HG03571 (cell line): ENCODE data around the gene ASAP3.

Experiments
- ATAC-seq: cut with Tn5 transposase; IDR thresholded peaks from one replicate; pipeline ENCODE4 v1.9.1; 2021; ENCODE audit not compliant: unreplicated experiment

The ASAP3 gene

GRCh38 chr1:23450894-23451293 is 33.1 kb downstream of the ASAP3 start:
- no peak for ATAC-seq

- ATAC-seq: no peak
Observed at GRCh38 chr1:23449958-23450357, 34.0 kb downstream of the ASAP3 start.

- ATAC-seq: no peak
Observed at GRCh38 chr1:23449306-23449705, 34.7 kb downstream of the ASAP3 start.

GRCh38 chr1:23448846-23449245 is 35.1 kb downstream of the ASAP3 start:
- no peak for ATAC-seq

GRCh38 chr1:23446661-23447310 is 37.2 kb downstream of the ASAP3 start:
- ATAC-seq: no peak

GRCh38 chr1:23444596-23445390 is 39.2 kb downstream of the ASAP3 start:
- no peak for ATAC-seq

- no peak for ATAC-seq
Observed at GRCh38 chr1:23444104-23444533, 39.9 kb downstream of the ASAP3 start.

- ATAC-seq: no peak
Observed at GRCh38 chr1:23442751-23443150, 41.2 kb downstream of the ASAP3 start.

GRCh38 chr1:23441446-23442148 is 42.4 kb downstream of the ASAP3 start:
- no peak for ATAC-seq

- ATAC-seq: no peak
Observed at GRCh38 chr1:23438545-23438944, 45.4 kb downstream of the ASAP3 start.

GRCh38 chr1:23437355-23437664 is 46.7 kb downstream of the ASAP3 start:
- no peak for ATAC-seq

GRCh38 chr1:23436520-23437354 is 47.2 kb downstream of the ASAP3 start:
- ATAC-seq: no peak

- no peak for ATAC-seq
Observed at GRCh38 chr1:23434260-23434775, 49.7 kb downstream of the ASAP3 start.

GRCh38 chr1:23433122-23433521 is 50.9 kb downstream of the ASAP3 start:
- ATAC-seq: no peak

GRCh38 chr1:23431431-23431830 is 52.5 kb downstream of the ASAP3 start:
- ATAC-seq: no peak

GRCh38 chr1:23430803-23431202 is 53.2 kb downstream of the ASAP3 start:
- ATAC-seq: no peak

GRCh38 chr1:23428136-23428905 is 55.7 kb downstream of the ASAP3 start:
- ATAC-seq: no peak

- no peak for ATAC-seq
Observed at GRCh38 chr1:23427550-23427949, 56.4 kb downstream of the ASAP3 start.

- ATAC-seq: no peak
Observed at GRCh38 chr1:23426828-23427227, 57.2 kb downstream of the ASAP3 start.

GRCh38 chr1:23425193-23425494 is 58.8 kb downstream of the ASAP3 start:
- no peak for ATAC-seq
